ENCODE results near the gene GAS7. TPM values are rescaled to one million over a fixed set of nuclear protein-coding genes. Genes with fewer than 3 reads are reported as not detected.
A peak's percentile ranks its signal among the peaks of the same experiment; 100 is the strongest.

Gene GAS7
- polyA plus RNA-seq, 1 donor (not counting 4 experiments of a cell fraction or from before 2014, with no cell fraction given), result 0.10 TPM

DNA sequence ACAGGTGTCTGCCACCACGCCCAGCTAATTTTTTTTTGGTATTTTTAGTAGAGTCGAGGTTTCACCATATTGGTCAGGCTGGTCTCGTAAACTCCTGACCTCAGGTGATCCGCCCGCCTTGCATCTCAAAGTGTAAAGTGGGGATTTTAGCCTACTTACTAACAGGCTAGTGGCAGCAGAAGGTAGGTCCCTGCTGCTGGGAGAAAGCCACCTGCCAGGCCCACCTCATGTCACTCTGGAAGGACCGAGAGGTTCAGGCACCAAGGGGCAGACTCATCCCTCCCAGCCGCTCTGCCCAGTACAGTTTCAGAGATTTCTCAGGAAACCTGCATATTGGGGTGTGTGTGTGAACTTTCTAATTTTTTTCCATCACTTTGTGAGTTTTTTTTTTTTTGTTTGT, 291.3 kb downstream of the GAS7 start:
- DNase-seq (ENCODE audit: low read depth, low spot score) (no peak), FAIRE-seq (no peak)
- no peaks in the 10 kb centered on the region for H3K9me1 ChIP-seq (ENCODE audit: control insufficient read depth, extremely low read depth, insufficient read depth, low read length)
- H3K9ac ChIP-seq (ENCODE audit: control insufficient read depth, extremely low read depth, insufficient read depth, low read length), result no peak overlapping the region
- H3K4me2 ChIP-seq (ENCODE audit: control insufficient read depth, extremely low read depth, insufficient read depth, low read depth, low read length), result no peak overlapping the region
- no peak for TF ChIP-seq EZH2 (IDR thresholded peaks at IDR 0.05; ENCODE audit: low read length)
- dilution Hi-C loops (cut with MboI; ENCODE audit: extremely low pct_ligation_motif_present, low sequenced_read_pairs), result no loop called here
- no peaks in the 10 kb centered on the region for H4K20me1 ChIP-seq (ENCODE audit: control insufficient read depth, extremely low read depth, insufficient read depth, low read length)
- no peaks in the 10 kb centered on the region for H3K4me1 ChIP-seq (ENCODE audit: control insufficient read depth, extremely low read depth, insufficient read depth, low read length)
- no peak overlapping the region for H3K4me3 ChIP-seq (ENCODE audit: control insufficient read depth in 2 of 3, extremely low read depth in 1 of 3, insufficient read depth in 2 of 3, low read depth in 1 of 3, low read length in 3 of 3)
- H3K79me2 ChIP-seq (ENCODE audit: control insufficient read depth, insufficient read depth, low read length), result no peaks in the 10 kb centered on the region
- no peaks in the 10 kb centered on the region for H3K36me3 ChIP-seq (ENCODE audit: control insufficient read depth in 2 of 2, extremely low read depth in 1 of 2, insufficient read depth in 2 of 2, low read length in 2 of 2)
- H3K9me3 ChIP-seq (ENCODE audit: control insufficient read depth, low read depth, low read length), result peaks cover 2% of the 10 kb centered on the region
- H3K27me3 ChIP-seq (ENCODE audit: control insufficient read depth, extremely low read depth, insufficient read depth, low read length), result no peaks in the 10 kb centered on the region
- no peak overlapping the region for H3K27ac ChIP-seq (ENCODE audit: control insufficient read depth, insufficient read depth, low read length)
- no peak overlapping the region for H2AFZ ChIP-seq (ENCODE audit: control insufficient read depth, low read length)

DNA sequence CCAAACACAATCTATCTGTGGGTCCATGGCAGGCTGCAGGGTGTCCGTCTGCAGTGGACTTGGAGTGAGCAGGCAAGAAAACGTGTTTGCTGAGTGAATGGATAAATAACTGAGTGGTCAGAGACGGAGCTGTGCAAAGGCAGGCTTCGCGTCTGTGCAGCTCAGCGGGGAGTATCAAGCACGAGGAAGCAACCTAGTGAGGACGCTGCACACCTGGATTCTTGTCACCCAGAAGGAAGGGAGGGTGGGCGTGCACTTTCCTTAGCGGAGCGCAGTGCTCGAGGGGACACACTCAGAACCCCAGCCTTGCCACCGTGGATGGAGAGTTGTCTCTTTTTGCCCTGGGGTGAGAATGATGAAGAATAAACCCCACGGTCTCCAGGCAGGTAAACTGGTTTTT, 291.8 kb downstream of the GAS7 start:
- Histone ChIP-seq H4K20me1 (ENCODE audit: control insufficient read depth, extremely low read depth, insufficient read depth, low read length) (no peaks in the 10 kb centered on the region), H3K9me1 (ENCODE audit: control insufficient read depth, extremely low read depth, insufficient read depth, low read length) (no peaks in the 10 kb centered on the region), H3K9me3 (ENCODE audit: control insufficient read depth, low read depth, low read length) (peaks cover 2% of the 10 kb centered on the region), H3K27me3 (ENCODE audit: control insufficient read depth, extremely low read depth, insufficient read depth, low read length) (no peaks in the 10 kb centered on the region), H3K9ac (ENCODE audit: control insufficient read depth, extremely low read depth, insufficient read depth, low read length) (no peak overlapping the region), H3K4me2 (ENCODE audit: control insufficient read depth, extremely low read depth, insufficient read depth, low read depth, low read length) (no peak overlapping the region), H3K36me3 (ENCODE audit: control insufficient read depth in 2 of 2, extremely low read depth in 1 of 2, insufficient read depth in 2 of 2, low read length in 2 of 2) (no peaks in the 10 kb centered on the region), H3K4me3 (ENCODE audit: control insufficient read depth in 2 of 3, extremely low read depth in 1 of 3, insufficient read depth in 2 of 3, low read depth in 1 of 3, low read length in 3 of 3) (no peak overlapping the region), H3K79me2 (ENCODE audit: control insufficient read depth, insufficient read depth, low read length) (no peaks in the 10 kb centered on the region), H3K27ac (ENCODE audit: control insufficient read depth, insufficient read depth, low read length) (no peak overlapping the region), H3K4me1 (ENCODE audit: control insufficient read depth, extremely low read depth, insufficient read depth, low read length) (no peaks in the 10 kb centered on the region), H2AFZ (ENCODE audit: control insufficient read depth, low read length) (no peak overlapping the region)
- TF ChIP-seq, protein P1, sequence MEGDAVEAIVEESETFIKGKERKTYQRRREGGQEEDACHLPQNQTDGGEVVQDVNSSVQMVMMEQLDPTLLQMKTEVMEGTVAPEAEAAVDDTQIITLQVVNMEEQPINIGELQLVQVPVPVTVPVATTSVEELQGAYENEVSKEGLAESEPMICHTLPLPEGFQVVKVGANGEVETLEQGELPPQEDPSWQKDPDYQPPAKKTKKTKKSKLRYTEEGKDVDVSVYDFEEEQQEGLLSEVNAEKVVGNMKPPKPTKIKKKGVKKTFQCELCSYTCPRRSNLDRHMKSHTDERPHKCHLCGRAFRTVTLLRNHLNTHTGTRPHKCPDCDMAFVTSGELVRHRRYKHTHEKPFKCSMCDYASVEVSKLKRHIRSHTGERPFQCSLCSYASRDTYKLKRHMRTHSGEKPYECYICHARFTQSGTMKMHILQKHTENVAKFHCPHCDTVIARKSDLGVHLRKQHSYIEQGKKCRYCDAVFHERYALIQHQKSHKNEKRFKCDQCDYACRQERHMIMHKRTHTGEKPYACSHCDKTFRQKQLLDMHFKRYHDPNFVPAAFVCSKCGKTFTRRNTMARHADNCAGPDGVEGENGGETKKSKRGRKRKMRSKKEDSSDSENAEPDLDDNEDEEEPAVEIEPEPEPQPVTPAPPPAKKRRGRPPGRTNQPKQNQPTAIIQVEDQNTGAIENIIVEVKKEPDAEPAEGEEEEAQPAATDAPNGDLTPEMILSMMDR (optimal IDR thresholded peaks at IDR 0.05 in 1 of 3, IDR thresholded peaks at IDR 0.05 in 1 of 3, conservative IDR thresholded peaks at IDR 0.05 in 1 of 3; ENCODE audit: extremely low read depth in 1 of 3, insufficient read depth in 2 of 3, low read length in 3 of 3), result no peak
- no peak for TF ChIP-seq EZH2 (IDR thresholded peaks at IDR 0.05; ENCODE audit: low read length)
- dilution Hi-C loops (cut with MboI; ENCODE audit: extremely low pct_ligation_motif_present, low sequenced_read_pairs), result no loop called here
- FAIRE-seq, result no peak
- no peak for DNase-seq (ENCODE audit: low read depth, low spot score)

DNA sequence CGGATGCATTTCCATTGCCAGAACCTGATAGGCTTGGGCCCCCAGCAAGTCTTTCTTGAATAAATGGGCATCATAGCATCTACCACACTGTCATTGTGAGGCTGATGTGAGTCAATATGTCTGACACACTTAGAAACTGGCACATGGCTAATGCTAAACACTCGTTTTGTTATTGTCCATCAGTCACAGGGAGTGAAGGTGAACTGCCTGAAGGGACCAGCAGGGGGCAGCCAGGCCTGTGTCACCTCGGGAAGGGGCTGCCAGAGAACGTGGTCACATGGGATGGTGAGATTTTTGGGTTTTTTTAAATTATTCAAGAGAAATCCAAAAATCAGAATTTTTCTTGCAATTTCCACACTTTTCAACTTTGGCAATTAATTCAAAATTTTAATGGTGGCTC, 292.5 kb downstream of the GAS7 start:
- Histone ChIP-seq H3K4me3 (ENCODE audit: control insufficient read depth in 2 of 3, extremely low read depth in 1 of 3, insufficient read depth in 2 of 3, low read depth in 1 of 3, low read length in 3 of 3) (no peak overlapping the region), H3K36me3 (ENCODE audit: control insufficient read depth in 2 of 2, extremely low read depth in 1 of 2, insufficient read depth in 2 of 2, low read length in 2 of 2) (no peaks in the 10 kb centered on the region), H4K20me1 (ENCODE audit: control insufficient read depth, extremely low read depth, insufficient read depth, low read length) (no peaks in the 10 kb centered on the region), H3K79me2 (ENCODE audit: control insufficient read depth, insufficient read depth, low read length) (no peaks in the 10 kb centered on the region), H3K27ac (ENCODE audit: control insufficient read depth, insufficient read depth, low read length) (no peak overlapping the region), H3K9me3 (ENCODE audit: control insufficient read depth, low read depth, low read length) (peaks cover 2% of the 10 kb centered on the region), H3K27me3 (ENCODE audit: control insufficient read depth, extremely low read depth, insufficient read depth, low read length) (no peaks in the 10 kb centered on the region), H3K4me2 (ENCODE audit: control insufficient read depth, extremely low read depth, insufficient read depth, low read depth, low read length) (no peak overlapping the region), H3K4me1 (ENCODE audit: control insufficient read depth, extremely low read depth, insufficient read depth, low read length) (no peaks in the 10 kb centered on the region), H3K9ac (ENCODE audit: control insufficient read depth, extremely low read depth, insufficient read depth, low read length) (no peak overlapping the region), H2AFZ (ENCODE audit: control insufficient read depth, low read length) (no peak overlapping the region), H3K9me1 (ENCODE audit: control insufficient read depth, extremely low read depth, insufficient read depth, low read length) (no peaks in the 10 kb centered on the region)
- DNase-seq (ENCODE audit: low read depth, low spot score) (no peak), FAIRE-seq (no peak)
- no peak for TF ChIP-seq EZH2 (IDR thresholded peaks at IDR 0.05; ENCODE audit: low read length)
- TF ChIP-seq, protein P1 (optimal IDR thresholded peaks at IDR 0.05 in 1 of 3, IDR thresholded peaks at IDR 0.05 in 1 of 3, conservative IDR thresholded peaks at IDR 0.05 in 1 of 3; ENCODE audit: extremely low read depth in 1 of 3, insufficient read depth in 2 of 3, low read length in 3 of 3), result peak in 2 of 3 experiments; percentile 31 to 38
- dilution Hi-C loops (cut with MboI; ENCODE audit: extremely low pct_ligation_motif_present, low sequenced_read_pairs), result no loop called here

Measured in keratinocyte (primary cell).